ENCODE measurements around the gene ANKZF1.

Gene ANKZF1

DNA sequence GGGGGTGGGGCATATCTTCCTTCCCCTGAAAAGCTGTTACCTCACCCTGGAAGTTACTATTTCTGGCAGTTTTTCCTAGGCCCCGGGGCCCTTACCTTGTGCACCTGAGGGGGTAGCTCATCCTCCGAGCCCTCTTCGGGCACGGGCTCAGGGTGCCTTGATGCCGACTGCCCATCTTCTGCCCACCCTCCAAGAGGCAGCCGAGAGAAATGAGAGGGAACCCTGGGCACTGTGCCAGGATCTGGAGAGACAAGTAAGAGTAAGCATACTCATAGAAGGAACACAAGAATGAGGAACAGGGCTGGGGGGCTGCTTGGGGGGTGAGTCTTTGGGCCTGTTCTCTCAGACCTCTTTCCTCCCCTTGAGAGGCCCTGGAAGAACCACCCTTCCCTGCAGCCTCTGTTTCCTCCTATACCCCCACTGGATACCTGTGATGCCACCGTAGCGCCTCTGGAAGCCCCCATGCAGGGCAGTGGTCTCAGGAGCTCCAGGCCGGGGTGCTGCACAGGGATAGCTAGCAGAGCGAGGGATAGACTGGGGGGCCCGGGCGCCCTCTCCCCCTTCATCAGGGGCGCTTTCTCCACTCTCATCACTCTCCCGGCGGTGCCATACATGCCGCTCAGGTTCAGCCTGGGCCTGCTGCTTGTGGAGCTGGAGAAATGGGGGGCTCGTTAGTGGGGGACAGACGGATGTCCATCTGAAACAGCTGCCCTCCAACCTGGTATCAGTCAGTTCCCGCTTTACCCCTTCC, 8.8 kb upstream of the ANKZF1 start:
- in situ Hi-C loops (cut with MboI; ENCODE audit: low sequenced_read_pairs, unreplicated experiment) = no loop called here
- TF ChIP-seq, protein P1, sequence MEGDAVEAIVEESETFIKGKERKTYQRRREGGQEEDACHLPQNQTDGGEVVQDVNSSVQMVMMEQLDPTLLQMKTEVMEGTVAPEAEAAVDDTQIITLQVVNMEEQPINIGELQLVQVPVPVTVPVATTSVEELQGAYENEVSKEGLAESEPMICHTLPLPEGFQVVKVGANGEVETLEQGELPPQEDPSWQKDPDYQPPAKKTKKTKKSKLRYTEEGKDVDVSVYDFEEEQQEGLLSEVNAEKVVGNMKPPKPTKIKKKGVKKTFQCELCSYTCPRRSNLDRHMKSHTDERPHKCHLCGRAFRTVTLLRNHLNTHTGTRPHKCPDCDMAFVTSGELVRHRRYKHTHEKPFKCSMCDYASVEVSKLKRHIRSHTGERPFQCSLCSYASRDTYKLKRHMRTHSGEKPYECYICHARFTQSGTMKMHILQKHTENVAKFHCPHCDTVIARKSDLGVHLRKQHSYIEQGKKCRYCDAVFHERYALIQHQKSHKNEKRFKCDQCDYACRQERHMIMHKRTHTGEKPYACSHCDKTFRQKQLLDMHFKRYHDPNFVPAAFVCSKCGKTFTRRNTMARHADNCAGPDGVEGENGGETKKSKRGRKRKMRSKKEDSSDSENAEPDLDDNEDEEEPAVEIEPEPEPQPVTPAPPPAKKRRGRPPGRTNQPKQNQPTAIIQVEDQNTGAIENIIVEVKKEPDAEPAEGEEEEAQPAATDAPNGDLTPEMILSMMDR (IDR thresholded peaks at IDR 0.05; ENCODE audit: borderline replicate concordance, control extremely low read depth, extremely low read depth, insufficient read depth, missing control alignments) = no peak
- DNase-seq (ENCODE audit: low spot score) = no peak

DNA sequence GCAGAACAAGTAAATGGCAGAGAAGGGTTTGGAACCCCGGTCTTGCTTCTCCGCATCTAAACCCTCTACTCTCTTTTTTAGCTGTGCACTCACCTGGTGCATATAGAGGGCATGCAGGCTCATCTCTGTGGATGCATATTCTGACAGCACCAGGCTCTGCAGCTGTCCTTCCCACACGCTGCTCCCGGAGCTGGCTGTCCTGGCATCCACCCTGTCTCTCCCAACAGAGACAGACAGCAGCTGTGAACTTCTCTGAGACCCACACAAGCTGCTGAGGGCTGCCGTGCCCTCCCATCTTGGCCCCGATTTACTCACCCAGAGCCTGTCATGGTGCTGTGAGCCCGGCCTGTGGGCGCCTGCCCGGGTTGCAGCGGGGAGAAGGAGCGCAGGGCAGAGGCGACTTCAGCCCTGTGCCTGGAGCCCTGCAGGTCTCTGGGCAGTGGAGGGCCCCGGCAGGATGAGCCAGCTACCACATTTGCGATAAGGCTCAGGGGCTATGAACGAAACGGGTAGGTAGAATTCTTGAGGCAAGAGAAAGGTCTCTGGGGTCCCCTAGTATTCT, 7.6 kb upstream of the ANKZF1 start:
- DNase-seq (ENCODE audit: low spot score) = no peak
- in situ Hi-C loops (cut with MboI; ENCODE audit: low sequenced_read_pairs, unreplicated experiment) = no loop called here
- TF ChIP-seq, protein P1 (IDR thresholded peaks at IDR 0.05; ENCODE audit: borderline replicate concordance, control extremely low read depth, extremely low read depth, insufficient read depth, missing control alignments) = no peak

DNA sequence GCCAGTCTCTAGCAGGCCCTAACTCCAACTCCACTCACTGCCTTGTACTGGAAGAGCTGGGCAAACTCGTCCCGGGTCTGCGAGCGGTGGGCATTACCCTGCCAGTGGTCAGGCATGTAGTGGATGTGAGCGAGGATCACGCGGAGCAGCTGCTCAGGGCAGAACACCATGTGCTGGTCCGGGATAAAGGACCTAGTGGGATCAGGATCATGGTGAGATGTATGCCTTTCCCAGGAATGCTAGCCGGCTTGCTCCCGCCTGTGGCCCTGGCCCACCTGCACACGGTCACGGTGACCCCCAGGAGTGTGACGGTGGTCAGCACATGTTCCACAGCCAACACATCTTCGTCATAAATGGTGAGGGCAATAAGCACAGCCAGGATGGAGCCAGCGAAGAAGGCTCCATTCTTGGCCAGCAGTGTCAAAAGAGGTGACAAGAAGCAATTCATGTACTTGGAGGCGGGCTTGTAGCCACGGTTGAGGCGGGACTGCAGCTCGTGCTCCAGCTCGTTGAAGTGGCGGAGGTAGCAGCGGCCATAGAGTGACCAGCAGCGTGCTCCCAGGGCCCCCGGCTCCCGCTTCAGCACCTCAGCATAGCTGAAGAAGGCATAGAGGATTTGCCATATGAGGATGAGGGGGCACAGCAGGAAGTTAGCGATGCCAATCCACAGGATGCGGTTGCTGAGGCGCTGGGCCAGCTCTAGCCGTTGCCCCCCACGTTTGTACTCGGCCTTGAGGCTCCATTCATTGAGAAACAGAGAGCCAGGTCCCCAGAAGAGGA, 5.6 kb upstream of the ANKZF1 start:
- TF ChIP-seq, protein P1 (IDR thresholded peaks at IDR 0.05; ENCODE audit: borderline replicate concordance, control extremely low read depth, extremely low read depth, insufficient read depth, missing control alignments) = no peak
- no peak for DNase-seq (ENCODE audit: low spot score)
- in situ Hi-C loops (cut with MboI; ENCODE audit: low sequenced_read_pairs, unreplicated experiment) = no loop called here

DNA sequence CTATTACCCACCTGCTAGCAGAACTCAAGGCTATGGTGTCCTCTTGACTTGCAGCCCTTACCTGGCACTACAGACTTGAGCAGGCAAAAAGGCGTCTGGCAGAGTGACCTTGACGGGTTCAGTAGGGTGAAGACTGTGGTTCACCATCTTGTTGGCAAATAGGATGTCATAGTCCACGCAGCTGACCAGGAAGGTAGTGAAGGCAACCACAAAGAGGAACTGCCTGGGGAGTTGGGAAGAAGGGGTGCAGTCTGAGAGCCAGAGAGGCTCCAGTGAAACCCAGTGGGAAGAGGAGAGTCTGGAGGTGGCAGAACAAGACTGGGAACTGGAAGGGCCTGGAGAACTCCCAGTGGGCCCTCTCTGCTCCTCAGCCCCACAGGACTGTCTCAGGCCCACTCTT, 4.3 kb upstream of the ANKZF1 start:
- TF ChIP-seq, protein P1 (IDR thresholded peaks at IDR 0.05; ENCODE audit: borderline replicate concordance, control extremely low read depth, extremely low read depth, insufficient read depth, missing control alignments) = no peak
- in situ Hi-C loops (cut with MboI; ENCODE audit: low sequenced_read_pairs, unreplicated experiment) = no loop called here
- no peak for DNase-seq (ENCODE audit: low spot score)

DNA sequence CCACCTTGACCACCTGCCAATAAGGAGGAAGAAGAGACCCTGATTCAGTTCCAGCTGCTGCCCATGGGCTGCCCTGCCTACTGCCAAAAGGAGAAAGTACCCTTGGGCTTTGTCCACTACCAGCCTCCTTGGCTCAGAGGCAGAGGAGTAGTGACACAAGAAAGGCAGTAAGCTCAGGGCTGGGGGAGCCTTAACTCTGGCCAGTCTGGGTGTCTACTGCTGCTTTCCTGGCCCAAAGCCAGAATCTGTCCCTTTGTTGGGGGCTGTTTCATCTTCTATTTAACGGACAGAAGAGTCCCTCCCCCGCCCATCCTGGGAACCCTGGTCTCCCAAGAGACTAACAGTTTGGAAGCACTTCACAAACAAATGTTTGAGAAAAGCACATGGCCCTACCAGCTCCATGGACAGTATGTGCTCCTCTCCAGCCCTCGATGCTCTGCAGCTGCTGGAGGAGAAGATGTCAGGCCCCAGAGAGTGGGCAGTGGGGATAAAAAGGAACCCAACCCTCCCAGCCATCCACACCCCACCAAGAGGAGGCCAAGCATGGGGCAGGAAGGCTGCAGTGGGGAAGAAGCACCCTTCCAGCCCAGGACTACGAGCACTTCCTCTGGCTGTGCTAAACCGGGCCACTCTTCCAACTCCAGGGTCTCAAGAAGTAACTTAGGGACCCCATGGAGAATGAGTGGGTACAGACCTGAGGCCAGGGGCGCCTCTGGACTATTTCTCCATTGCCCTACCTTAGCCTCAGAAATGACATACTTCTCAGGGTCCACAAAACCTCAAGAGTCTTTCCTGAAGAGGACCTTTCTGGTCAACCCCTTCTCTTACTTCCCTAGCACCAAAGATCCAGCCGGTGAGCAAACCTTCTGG, 1.3 kb upstream of the ANKZF1 start:
- no peak for DNase-seq (ENCODE audit: low spot score)
- in situ Hi-C loops (cut with MboI; ENCODE audit: low sequenced_read_pairs, unreplicated experiment) = no loop called here
- TF ChIP-seq, protein P1 (IDR thresholded peaks at IDR 0.05; ENCODE audit: borderline replicate concordance, control extremely low read depth, extremely low read depth, insufficient read depth, missing control alignments) = no peak

DNA sequence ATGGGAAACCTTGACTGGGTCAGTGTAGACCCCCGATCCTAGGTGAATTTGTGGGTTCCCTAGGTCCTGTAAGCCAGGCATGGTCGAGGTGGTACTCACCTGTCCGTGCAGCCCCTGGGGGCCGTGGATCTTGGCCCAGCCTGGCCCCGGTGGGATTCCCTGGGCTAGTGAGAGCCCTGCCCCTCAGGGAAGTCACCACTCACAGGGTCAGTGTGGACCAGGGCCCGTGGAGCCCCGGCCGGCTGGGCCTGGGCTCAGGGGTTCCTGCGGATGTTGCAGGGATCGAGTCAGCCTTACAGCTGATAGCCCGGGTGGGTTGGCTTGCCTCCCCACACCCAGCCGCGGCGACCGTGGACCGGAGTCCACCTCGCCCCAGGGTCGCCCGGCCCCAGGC, 698 bp upstream of the ANKZF1 start:
- in situ Hi-C loops (cut with MboI; ENCODE audit: low sequenced_read_pairs, unreplicated experiment) = no loop called here
- DNase-seq (ENCODE audit: low spot score) = no peak
- TF ChIP-seq, protein P1 (IDR thresholded peaks at IDR 0.05; ENCODE audit: borderline replicate concordance, control extremely low read depth, extremely low read depth, insufficient read depth, missing control alignments) = no peak

Data from GM13976 (cell line).